PC-3 (cell line): ENCODE results near the gene SCN1A. TPM values are rescaled to one million over a fixed set of nuclear protein-coding genes. Genes with fewer than 3 reads are reported as not detected.

Experiments
- ATAC-seq: fragments of 200-7000 bp; cut with Tn5 transposase; 2 replicates; pipeline ENCODE4 v1.9.1; 2020; ENCODE audit warnings: mild to moderate bottlenecking, moderate library complexity
- BruUV-seq: library from RNA; stranded (reverse); fragments of 400-500 nt; replicated peaks from 2 replicates; lab custom pipeline; 2021; lab: Mats Ljungman, UMichigan
- CTCF ChIA-PET: fragments of 300-600 bp; sonication (Branson Sonifier 250); formaldehyde crosslinking; loops from one replicate; lab custom pipeline; 2022; ENCODE audit warnings: antibody characterized with exemption; lab: Charles Lee
- POLR2A ChIA-PET: fragments of 300-600 bp; sonication (Branson Sonifier 250); formaldehyde crosslinking; loops from one replicate; lab custom pipeline; 2022; ENCODE audit warnings: antibody characterized with exemption; ENCODE audit not compliant: unreplicated experiment; lab: Charles Lee
- DNase-seq: peaks from one replicate; pipeline ENCODE4 v3.0.0-alpha.2; 2015
- H2AFZ ChIP-seq: fragments of 300-600 bp; sonication (generic); 2 replicates; pipeline ENCODE4 v1.6.0; 2016; ENCODE audit warnings: antibody characterized with exemption, low read length
- H3F3A ChIP-seq: fragments of 300-600 bp; sonication (generic); one replicate; pipeline ENCODE4 v1.6.0; 2017; ENCODE audit warnings: antibody characterized with exemption, low read length, control low read depth, mild to moderate bottlenecking; ENCODE audit not compliant: unreplicated experiment
- H3K27ac ChIP-seq: fragments of 300-600 bp; sonication (generic); 2 replicates; pipeline ENCODE4 v1.5.1; 2016; ENCODE audit warnings: mild to moderate bottlenecking, low read length
- H3K27me3 ChIP-seq: fragments of 300-600 bp; sonication (generic); 2 replicates; pipeline ENCODE4 v1.6.1; 2016; ENCODE audit warnings: low read length, mixed read lengths
- H3K36me3 ChIP-seq: fragments of 300-600 bp; sonication (generic); 2 replicates; pipeline ENCODE4 v1.6.1; 2016; ENCODE audit warnings: low read depth, mixed run types, low read length, mixed read lengths
- H3K4me1 ChIP-seq: fragments of 300-600 bp; sonication (generic); 2 replicates; pipeline ENCODE4 v1.5.1; 2016; ENCODE audit warnings: low read length; ENCODE audit not compliant: insufficient read depth
- H3K4me2 ChIP-seq: fragments of 300-600 bp; sonication (generic); 2 replicates; pipeline ENCODE4 v1.6.0; 2016; ENCODE audit warnings: low read length
- H3K4me3 ChIP-seq: fragments of 300-600 bp; sonication (generic); 2 replicates; pipeline ENCODE4 v1.5.1; 2016; ENCODE audit warnings: mild to moderate bottlenecking, low read length, mixed read lengths
- H3K79me2 ChIP-seq: fragments of 300-600 bp; sonication (generic); 2 replicates; pipeline ENCODE4 v1.6.1; 2017; ENCODE audit warnings: low read length, mixed read lengths
- H3K9ac ChIP-seq: fragments of 300-600 bp; sonication (generic); 2 replicates; pipeline ENCODE4 v1.6.0; 2016; ENCODE audit warnings: mild to moderate bottlenecking, low read length
- H3K9me2 ChIP-seq: fragments of 300-600 bp; sonication (generic); replicated peaks from 2 replicates; pipeline ENCODE4 v1.6.1; 2016; ENCODE audit warnings: mixed run types, low read length, mixed read lengths
- H3K9me3 ChIP-seq: fragments of 300-600 bp; sonication (generic); 2 replicates; pipeline ENCODE4 v1.6.1; 2016; ENCODE audit warnings: low read length, mixed read lengths
- H4K20me1 ChIP-seq: fragments of 300-600 bp; sonication (generic); 2 replicates; pipeline ENCODE4 v1.6.1; 2016; ENCODE audit warnings: low read length, mixed read lengths
- EZH2 ChIP-seq: fragments of 300-600 bp; sonication (generic); IDR thresholded peaks from one replicate; pipeline ENCODE4 v1.6.1; 2017; ENCODE audit warnings: antibody characterized with exemption, mild to moderate bottlenecking, low read length; ENCODE audit not compliant: unreplicated experiment
- EZH2phosphoT487 ChIP-seq: fragments of 300-600 bp; sonication (generic); IDR thresholded peaks from 2 replicates; pipeline ENCODE4 v1.6.1; 2018; ENCODE audit warnings: mild to moderate bottlenecking, antibody characterized with exemption, low read length, borderline replicate concordance
- intact Hi-C: fragments of 100-400 bp; cut with micrococcal nuclease; formaldehyde crosslinking; loops from 2 replicates; pipeline ENCODE4 v1.9.0; 2023
- total RNA-seq: library from RNA; depleted of rRNA; stranded (reverse); fragments of >200 nt; gene quantifications from 2 replicates; pipeline ENCODE4 v1.2.3, GENCODE V29; 2014
- TF ChIP-seq, protein P1 (sequence below): fragments of 300-600 bp; sonication (generic); conservative IDR thresholded peaks from 2 replicates; pipeline ENCODE4 v1.5.1; 2017; ENCODE audit warnings: antibody characterized with exemption, low read depth, mild to moderate bottlenecking, low read length

The SCN1A gene
- total RNA-seq, 1 experiment from 2014 or later: 0.04 TPM

GRCh38 chr2:165970663-165971062, 157.2 kb downstream of the SCN1A start:
- peaks cover 14% of the 10 kb centered on the region for H3K27me3 ChIP-seq

DNA sequence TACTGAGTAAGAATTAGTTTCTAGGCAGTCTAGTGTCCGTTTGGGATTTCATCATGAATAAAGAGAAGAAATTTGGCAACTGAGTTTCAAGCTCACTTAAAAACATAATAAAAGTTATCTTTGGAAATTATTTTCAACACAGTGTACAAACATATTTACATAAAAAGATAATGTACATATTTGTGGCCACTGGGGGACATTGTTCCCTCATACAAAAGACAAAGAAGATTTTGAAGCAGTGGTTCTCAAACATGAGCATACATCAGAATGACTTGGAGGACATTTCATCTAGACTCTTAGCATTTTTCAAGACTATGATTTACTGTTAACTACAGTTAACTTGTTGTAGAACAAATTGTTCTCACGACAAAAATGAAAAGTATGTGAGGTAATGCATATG, 158.6 kb downstream of the SCN1A start:
- H3K9me2 ChIP-seq: no peaks in the 10 kb centered on the region
- H3K4me2 ChIP-seq: no peak overlapping the region
- H3K27me3 ChIP-seq: peaks cover 22% of the 10 kb centered on the region
- H3K4me3 ChIP-seq: no peak overlapping the region
- H3K27ac ChIP-seq: no peak overlapping the region
- DNase-seq (no peak), ATAC-seq (no peak)
- ChIA-PET CTCF (no interaction called here), POLR2A (no interaction called here)
- TF ChIP-seq, protein P1, sequence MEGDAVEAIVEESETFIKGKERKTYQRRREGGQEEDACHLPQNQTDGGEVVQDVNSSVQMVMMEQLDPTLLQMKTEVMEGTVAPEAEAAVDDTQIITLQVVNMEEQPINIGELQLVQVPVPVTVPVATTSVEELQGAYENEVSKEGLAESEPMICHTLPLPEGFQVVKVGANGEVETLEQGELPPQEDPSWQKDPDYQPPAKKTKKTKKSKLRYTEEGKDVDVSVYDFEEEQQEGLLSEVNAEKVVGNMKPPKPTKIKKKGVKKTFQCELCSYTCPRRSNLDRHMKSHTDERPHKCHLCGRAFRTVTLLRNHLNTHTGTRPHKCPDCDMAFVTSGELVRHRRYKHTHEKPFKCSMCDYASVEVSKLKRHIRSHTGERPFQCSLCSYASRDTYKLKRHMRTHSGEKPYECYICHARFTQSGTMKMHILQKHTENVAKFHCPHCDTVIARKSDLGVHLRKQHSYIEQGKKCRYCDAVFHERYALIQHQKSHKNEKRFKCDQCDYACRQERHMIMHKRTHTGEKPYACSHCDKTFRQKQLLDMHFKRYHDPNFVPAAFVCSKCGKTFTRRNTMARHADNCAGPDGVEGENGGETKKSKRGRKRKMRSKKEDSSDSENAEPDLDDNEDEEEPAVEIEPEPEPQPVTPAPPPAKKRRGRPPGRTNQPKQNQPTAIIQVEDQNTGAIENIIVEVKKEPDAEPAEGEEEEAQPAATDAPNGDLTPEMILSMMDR: peak; percentile 33; the same call in 1 of the 2 replicates
- TF ChIP-seq EZH2phosphoT487: no peak
- no peaks in the 10 kb centered on the region for H4K20me1 ChIP-seq
- no peak overlapping the region for H2AFZ ChIP-seq
- no peaks in the 10 kb centered on the region for H3K9me3 ChIP-seq
- no peaks in the 10 kb centered on the region for H3K36me3 ChIP-seq
- no peaks in the 10 kb centered on the region for H3K4me1 ChIP-seq
- BruUV-seq: no TSS peak
- intact Hi-C loops: loop anchor here (1.0 kb wide), 1 partner anchor 159 kb away; the partner anchor contains the start of gene SCN1A
- no peaks in the 10 kb centered on the region for H3K79me2 ChIP-seq
- H3F3A ChIP-seq: no peaks in the 10 kb centered on the region
- no peak overlapping the region for H3K9ac ChIP-seq

More at GRCh38 chr2:165970663-165971062, 157.2 kb downstream of the SCN1A start:
- Histone ChIP-seq H3K36me3 (no peaks in the 10 kb centered on the region), H2AFZ (no peak overlapping the region), H3K27ac (no peak overlapping the region), H3F3A (no peaks in the 10 kb centered on the region), H3K9me3 (no peaks in the 10 kb centered on the region), H3K9ac (no peak overlapping the region), H3K4me3 (no peak overlapping the region), H3K9me2 (no peaks in the 10 kb centered on the region), H3K79me2 (no peaks in the 10 kb centered on the region), H4K20me1 (no peaks in the 10 kb centered on the region), H3K4me2 (no peak overlapping the region), H3K4me1 (no peaks in the 10 kb centered on the region)
- no TSS peak for BruUV-seq
- ATAC-seq (peak; percentile 55), DNase-seq (peak; percentile 16)
- POLR2A ChIA-PET: no interaction called here
- TF ChIP-seq EZH2 (no peak), EZH2phosphoT487 (no peak)
- TF ChIP-seq, protein P1: no peak; the same call in 1 of the 2 replicates
- intact Hi-C loops: loop anchor here (1.0 kb wide), 1 partner anchor 16 kb away; no protein-coding TSS in a partner anchor
- CTCF ChIA-PET: interaction anchor here (1.2 kb wide), 1 partner anchor 157 kb away, joined by 8 read pairs; the partner anchor contains the start of gene SCN1A

- BruUV-seq: no TSS peak
Measured at GRCh38 chr2:165967746-165968145, 160.1 kb downstream of the SCN1A start.

More at GRCh38 chr2:165967746-165968145, 160.1 kb downstream of the SCN1A start:
- Histone ChIP-seq H3K36me3 (no peaks in the 10 kb centered on the region), H3K27me3 (peaks cover 29% of the 10 kb centered on the region; the same call in 1 of the 2 replicates), H3K79me2 (no peaks in the 10 kb centered on the region), H3K4me1 (no peaks in the 10 kb centered on the region), H3K4me2 (no peak overlapping the region), H3K9me2 (no peaks in the 10 kb centered on the region), H4K20me1 (no peaks in the 10 kb centered on the region), H3K27ac (no peak overlapping the region), H2AFZ (no peak overlapping the region), H3K4me3 (no peak overlapping the region), H3K9me3 (no peaks in the 10 kb centered on the region), H3F3A (no peaks in the 10 kb centered on the region), H3K9ac (no peak overlapping the region)
- DNase-seq: no peak
- ATAC-seq: no peak
- ChIA-PET POLR2A (no interaction called here), CTCF (no interaction called here)
- TF ChIP-seq EZH2 (no peak), EZH2phosphoT487 (no peak)
- TF ChIP-seq, protein P1: no peak
- intact Hi-C loops: no loop called here
